ENCODE results near the gene PIGM.

The PIGM gene

GRCh38 chr1:160025314-160025713, 6.5 kb downstream of the PIGM start:
- no peak for DNase-seq (ENCODE audit: low read depth in 1 of 2, low spot score in 1 of 2)
- TF ChIP-seq SPI1 (IDR thresholded peaks at IDR 0.05; ENCODE audit: borderline replicate concordance, low read depth): no peak
- no peak for TF ChIP-seq GABPA (IDR thresholded peaks at IDR 0.05; ENCODE audit: low read depth)
- TF ChIP-seq POLR2AphosphoS5 (IDR thresholded peaks at IDR 0.05; ENCODE audit: low read depth): no peak
- no peak for TF ChIP-seq REST (IDR thresholded peaks at IDR 0.05; ENCODE audit: insufficient replicate concordance, low read depth)
- no peak for TF ChIP-seq CTCF (IDR thresholded peaks at IDR 0.05; ENCODE audit: insufficient read depth, low read length)

GRCh38 chr1:160024195-160024905, 7.4 kb downstream of the PIGM start:
- no peak for TF ChIP-seq REST (IDR thresholded peaks at IDR 0.05; ENCODE audit: insufficient replicate concordance, low read depth)
- no peak overlapping the region for H3K27ac ChIP-seq (replicated peaks)
- no peak overlapping the region for H3K4me3 ChIP-seq (replicated peaks; ENCODE audit: insufficient read depth, low read length)
- no peaks in the 10 kb centered on the region for H3K27me3 ChIP-seq (ENCODE audit: insufficient read depth, poor library complexity, severe bottlenecking)
- DNase-seq (ENCODE audit: low read depth in 1 of 2, low spot score in 1 of 2): no peak

More at GRCh38 chr1:160025314-160025713, 6.5 kb downstream of the PIGM start:
- Histone ChIP-seq H3K27ac (replicated peaks) (no peak overlapping the region), H3K27me3 (ENCODE audit: insufficient read depth, poor library complexity, severe bottlenecking) (no peaks in the 10 kb centered on the region), H3K4me3 (replicated peaks; ENCODE audit: insufficient read depth, low read length) (no peak overlapping the region)

- no peak overlapping the region for H3K4me3 ChIP-seq (replicated peaks; ENCODE audit: insufficient read depth, low read length)
- no peak overlapping the region for H3K27ac ChIP-seq (replicated peaks)
- no peaks in the 10 kb centered on the region for H3K27me3 ChIP-seq (ENCODE audit: insufficient read depth, poor library complexity, severe bottlenecking)
- DNase-seq (ENCODE audit: low read depth in 1 of 2, low spot score in 1 of 2): no peak
- TF ChIP-seq GABPA (IDR thresholded peaks at IDR 0.05; ENCODE audit: low read depth): no peak
- TF ChIP-seq CTCF (IDR thresholded peaks at IDR 0.05; ENCODE audit: insufficient read depth, low read length): no peak
- TF ChIP-seq SPI1 (IDR thresholded peaks at IDR 0.05; ENCODE audit: borderline replicate concordance, low read depth): no peak
- TF ChIP-seq POLR2AphosphoS5 (IDR thresholded peaks at IDR 0.05; ENCODE audit: low read depth): no peak
- TF ChIP-seq REST (IDR thresholded peaks at IDR 0.05; ENCODE audit: insufficient replicate concordance, low read depth): no peak
Measured at GRCh38 chr1:160022330-160023310, 9.2 kb downstream of the PIGM start.
